ENCODE results near the gene FGF11. TPM values are rescaled to one million over a fixed set of nuclear protein-coding genes. Genes with fewer than 3 reads are reported as not detected.
"Not testable (repeated sequence)": the region's sequence is repeated elsewhere in the genome, so short reads cannot be mapped to it uniquely, and the experiment has no call there.

FGF11 gene
- total RNA-seq, 1 donor from 2014 or later, result 5.4 TPM

DNA sequence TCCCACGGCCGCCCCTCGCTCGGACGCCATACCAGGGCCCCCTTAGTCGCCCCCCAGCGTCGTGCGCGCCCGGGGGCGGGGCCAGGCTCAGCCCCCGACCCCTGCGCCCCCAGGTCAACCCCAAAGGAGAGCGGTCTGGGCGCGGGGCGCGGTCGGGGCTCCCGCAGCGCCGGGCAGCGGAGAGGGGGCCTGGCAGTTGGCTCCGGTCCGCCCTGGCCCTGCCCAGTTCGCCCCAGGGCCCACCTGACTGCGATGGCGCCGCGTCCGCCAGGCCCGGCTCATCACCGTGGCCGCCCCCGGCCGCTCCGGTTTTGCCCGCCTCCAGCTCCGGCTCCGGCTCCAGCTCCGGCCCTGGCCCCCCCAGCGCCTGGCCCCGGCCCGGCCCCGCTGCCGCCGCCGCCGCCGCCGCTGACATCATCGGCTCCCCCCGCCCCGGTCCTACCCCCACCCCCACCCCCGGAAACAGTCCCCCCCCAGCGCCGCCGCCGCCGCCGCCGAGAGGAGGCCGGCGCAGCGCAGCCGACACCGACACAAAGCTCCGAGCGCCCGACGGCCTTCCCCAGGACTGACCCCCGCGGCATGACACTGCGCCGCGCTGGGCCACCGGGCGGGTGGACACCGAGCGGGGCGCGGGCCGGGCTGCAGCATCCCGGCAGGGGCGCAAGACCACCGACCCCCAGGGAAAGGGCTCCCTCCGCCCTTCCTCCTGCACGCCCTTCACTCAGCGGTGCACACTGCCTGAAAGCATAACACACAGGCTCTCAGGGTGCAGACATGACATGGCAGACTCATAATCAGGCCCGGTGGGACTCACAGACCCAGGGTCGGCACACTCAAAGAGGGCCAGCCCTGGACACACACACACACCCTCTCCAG is 40.1 kb downstream of the FGF11 start, which contains the start of gene ZBTB4:
Gene ZBTB4 (minus strand): TSS at position 419 of the 876 bp plus-strand sequence. CDS start 12,830 bp downstream, outside the sequence.
- DNase-seq, result peak; percentile 74

DNA sequence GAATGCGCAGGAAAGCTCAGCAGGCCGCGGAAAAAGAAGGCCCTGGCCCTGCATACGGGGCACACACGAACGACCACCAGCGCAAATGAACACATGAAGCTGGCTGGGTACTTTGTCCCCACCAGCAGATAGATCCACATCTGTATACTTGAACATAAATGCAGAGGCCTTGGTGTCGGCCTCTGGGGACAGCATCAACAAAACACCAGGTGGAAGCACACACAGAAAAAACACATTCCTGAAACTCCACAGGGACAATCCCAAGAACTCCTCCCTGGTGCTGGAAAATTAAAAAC is 40.7 kb downstream of the FGF11 start:
- DNase-seq, result peak; percentile 67

- not testable (repeated sequence) for DNase-seq
Observed at GRCh38 chr17:7481275-7481674, 42.0 kb downstream of the FGF11 start, which contains the start of gene SLC35G6. TSS of gene SLC35G6 (plus strand) at chr17:7481446. CDS start at chr17:7481517, 71 bp downstream.

DNA sequence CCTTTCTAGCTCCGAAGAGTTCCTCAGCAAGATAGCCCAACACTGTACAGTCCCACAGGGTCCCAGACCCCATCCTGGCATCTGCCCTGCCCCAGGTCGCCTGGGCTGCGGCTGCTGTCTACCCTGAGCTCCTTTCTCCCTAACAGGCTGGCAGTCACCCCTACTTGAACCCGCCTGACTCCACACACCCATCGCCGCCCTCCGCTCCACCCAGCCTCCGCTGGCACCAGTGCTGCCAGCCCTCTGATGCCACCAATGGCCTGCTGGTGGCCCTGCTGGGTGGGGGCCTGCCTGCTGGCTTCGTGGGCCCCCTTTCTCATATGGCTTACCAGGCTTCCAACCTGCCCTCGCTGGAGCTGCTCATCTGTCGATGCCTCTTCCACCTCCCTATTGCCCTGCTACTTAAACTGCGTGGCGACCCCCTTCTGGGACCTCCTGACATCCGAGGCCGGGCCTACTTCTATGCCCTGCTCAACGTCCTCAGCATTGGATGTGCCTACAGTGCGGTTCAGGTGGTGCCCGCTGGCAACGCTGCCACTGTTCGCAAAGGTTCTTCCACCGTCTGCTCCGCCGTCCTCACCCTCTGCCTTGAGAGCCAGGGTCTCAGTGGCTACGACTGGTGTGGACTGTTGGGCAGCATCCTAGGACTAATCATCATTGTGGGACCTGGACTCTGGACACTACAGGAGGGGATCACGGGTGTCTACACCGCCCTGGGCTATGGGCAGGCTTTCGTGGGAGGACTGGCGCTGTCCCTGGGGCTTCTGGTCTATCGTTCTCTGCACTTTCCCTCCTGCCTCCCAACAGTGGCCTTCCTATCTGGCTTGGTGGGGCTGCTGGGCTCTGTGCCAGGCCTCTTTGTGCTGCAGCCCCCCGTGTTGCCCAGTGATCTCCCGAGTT is 42.8 kb downstream of the FGF11 start:
- not testable (repeated sequence) for DNase-seq

- not testable (repeated sequence) for DNase-seq
Observed at GRCh38 chr17:7482742-7483088, 43.4 kb downstream of the FGF11 start.

GRCh38 chr17:7483255-7484066 is 44.1 kb downstream of the FGF11 start:
- DNase-seq, result peak; percentile 97

DNA sequence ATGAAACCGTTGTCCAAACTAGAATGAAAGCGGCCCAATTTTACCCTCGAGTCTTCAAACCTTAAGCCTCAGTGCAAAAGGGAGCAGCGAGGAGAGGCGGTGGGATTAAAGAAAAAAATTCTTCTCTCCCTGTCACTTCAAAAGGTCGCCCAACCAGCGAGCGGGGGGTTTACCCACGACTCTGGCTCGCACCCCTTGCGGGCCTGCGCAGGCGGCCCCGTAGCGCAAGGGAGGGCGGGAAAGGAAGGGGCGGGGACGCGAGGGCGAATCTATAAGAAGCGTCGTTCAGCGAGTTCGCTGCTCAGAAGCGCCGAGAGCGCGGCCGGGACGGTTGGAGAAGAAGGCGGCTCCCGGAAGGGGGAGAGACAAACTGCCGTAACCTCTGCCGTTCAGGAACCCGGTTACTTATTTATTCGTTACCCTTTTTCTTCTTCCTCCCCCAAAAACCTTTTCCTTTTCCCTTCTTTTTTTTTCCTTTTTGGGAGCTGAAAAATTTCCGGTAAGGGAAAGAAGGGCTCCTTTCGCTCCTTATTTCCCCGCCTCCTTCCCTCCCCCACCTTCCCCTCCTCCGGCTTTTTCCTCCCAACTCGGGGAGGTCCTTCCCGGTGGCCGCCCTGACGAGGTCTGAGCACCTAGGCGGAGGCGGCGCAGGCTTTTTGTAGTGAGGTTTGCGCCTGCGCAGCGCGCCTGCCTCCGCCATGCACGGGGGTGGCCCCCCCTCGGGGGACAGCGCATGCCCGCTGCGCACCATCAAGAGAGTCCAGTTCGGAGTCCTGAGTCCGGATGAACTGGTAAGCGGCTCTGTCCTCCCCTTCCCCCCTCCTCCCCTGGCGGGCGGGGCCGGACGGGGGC is 45.0 kb downstream of the FGF11 start, which contains the start of gene POLR2A:
Gene POLR2A (plus strand): TSS at position 300 of the 852 bp plus-strand sequence.
- peak; percentile 99 for DNase-seq

- DNase-seq, result no peak
Observed at GRCh38 chr17:7484919-7485377, 45.6 kb downstream of the FGF11 start.

- no peak for DNase-seq
Observed at GRCh38 chr17:7486181-7486580, 46.9 kb downstream of the FGF11 start.

- DNase-seq, result no peak
Observed at GRCh38 chr17:7490144-7490543, 50.8 kb downstream of the FGF11 start.

- no peak for DNase-seq
Observed at GRCh38 chr17:7491583-7491982, 52.3 kb downstream of the FGF11 start.

GRCh38 chr17:7493941-7494340 is 54.6 kb downstream of the FGF11 start:
- DNase-seq, result no peak

Other genes starting within 250 kb of the FGF11 start
- gene DLG4, start 219.7 kb upstream of the FGF11 start, total RNA-seq, result 11.1 TPM
- 260 TPM for gene ACADVL, start 219.6 kb upstream of the FGF11 start, total RNA-seq
- gene DVL2, start 205.0 kb upstream of the FGF11 start, total RNA-seq, result 53.7 TPM
- 22.3 TPM for gene PHF23, start 200.1 kb upstream of the FGF11 start, total RNA-seq
- 283 TPM for gene GABARAP, start 197.1 kb upstream of the FGF11 start, total RNA-seq
- gene CTDNEP1, start 187.8 kb upstream of the FGF11 start, total RNA-seq, result 63.6 TPM
- gene ELP5, start 187.3 kb upstream of the FGF11 start, total RNA-seq, result 43.2 TPM
- 22.2 TPM for gene CLDN7, start 177.0 kb upstream of the FGF11 start, total RNA-seq
- 75.2 TPM for gene SLC2A4, start 157.8 kb upstream of the FGF11 start, total RNA-seq
- gene YBX2, start 144.9 kb upstream of the FGF11 start, total RNA-seq, result 0.51 TPM
- 212 TPM for gene EIF5A, start 131.9 kb upstream of the FGF11 start, total RNA-seq
- gene GPS2, start 124.2 kb upstream of the FGF11 start, total RNA-seq, result 35.3 TPM
- gene NEURL4, start 110.2 kb upstream of the FGF11 start, total RNA-seq, result 22.5 TPM
- gene ACAP1, start 103.0 kb upstream of the FGF11 start, total RNA-seq, result 1.7 TPM
- 3.4 TPM for gene KCTD11, start 87.3 kb upstream of the FGF11 start, total RNA-seq
- gene TMEM95, start 84.4 kb upstream of the FGF11 start, total RNA-seq, result not detected
- gene TNK1, start 58.4 kb upstream of the FGF11 start, total RNA-seq, result 2.1 TPM
- 9.4 TPM for gene PLSCR3, start 45.0 kb upstream of the FGF11 start, total RNA-seq
- gene TMEM256, start 35.4 kb upstream of the FGF11 start, total RNA-seq, result 69.0 TPM
- 9.3 TPM for gene NLGN2, start 31.7 kb upstream of the FGF11 start, total RNA-seq
- gene SPEM1, start 19.2 kb upstream of the FGF11 start, total RNA-seq, result not detected
- gene SPEM2, start 13.9 kb upstream of the FGF11 start, total RNA-seq, result not detected
- gene SPEM3, start 10.7 kb upstream of the FGF11 start, total RNA-seq, result not detected
- 2.4 TPM for gene TMEM102, start 4.1 kb upstream of the FGF11 start, total RNA-seq
- 27.9 TPM for gene CHRNB1, start 5.5 kb downstream of the FGF11 start, total RNA-seq
- 22.9 TPM for gene ZBTB4, start 40.1 kb downstream of the FGF11 start, total RNA-seq
- not detected for gene SLC35G6, start 41.9 kb downstream of the FGF11 start, total RNA-seq
- 71.4 TPM for gene POLR2A, start 44.9 kb downstream of the FGF11 start, total RNA-seq
- gene TNFSF12, start 109.5 kb downstream of the FGF11 start, total RNA-seq, result 18.0 TPM
- 6.6 TPM for gene TNFSF13, start 119.2 kb downstream of the FGF11 start, total RNA-seq
- 36.8 TPM for gene SENP3, start 122.4 kb downstream of the FGF11 start, total RNA-seq
- gene CD68, start 140.1 kb downstream of the FGF11 start, total RNA-seq, result 2.4 TPM
- 27.4 TPM for gene MPDU1, start 144.3 kb downstream of the FGF11 start, total RNA-seq
- 9.6 TPM for gene SOX15, start 150.6 kb downstream of the FGF11 start, total RNA-seq
- gene FXR2, start 175.4 kb downstream of the FGF11 start, total RNA-seq, result 47.8 TPM
- 33.2 TPM for gene SAT2, start 188.3 kb downstream of the FGF11 start, total RNA-seq
- not detected for gene SHBG, start 190.6 kb downstream of the FGF11 start, total RNA-seq
- 0.92 TPM for gene ATP1B2, start 211.4 kb downstream of the FGF11 start, total RNA-seq
- gene TP53, start 248.0 kb downstream of the FGF11 start, total RNA-seq, result 23.6 TPM
- 5.2 TPM for gene WRAP53, start 249.0 kb downstream of the FGF11 start, total RNA-seq